GM19463 (cell line): ENCODE data around the gene NME4.
A peak's percentile ranks its signal among the peaks of the same experiment; 100 is the strongest.
"Not testable (repeated sequence)": the region's sequence is repeated elsewhere in the genome, so short reads cannot be mapped to it uniquely, and the experiment has no call there.

Source experiments
- ATAC-seq: cut with Tn5 transposase; IDR thresholded peaks from one replicate; pipeline ENCODE4 v1.9.1; 2021; ENCODE audit warnings: mild to moderate bottlenecking, moderate library complexity; ENCODE audit not compliant: unreplicated experiment

Gene NME4

DNA sequence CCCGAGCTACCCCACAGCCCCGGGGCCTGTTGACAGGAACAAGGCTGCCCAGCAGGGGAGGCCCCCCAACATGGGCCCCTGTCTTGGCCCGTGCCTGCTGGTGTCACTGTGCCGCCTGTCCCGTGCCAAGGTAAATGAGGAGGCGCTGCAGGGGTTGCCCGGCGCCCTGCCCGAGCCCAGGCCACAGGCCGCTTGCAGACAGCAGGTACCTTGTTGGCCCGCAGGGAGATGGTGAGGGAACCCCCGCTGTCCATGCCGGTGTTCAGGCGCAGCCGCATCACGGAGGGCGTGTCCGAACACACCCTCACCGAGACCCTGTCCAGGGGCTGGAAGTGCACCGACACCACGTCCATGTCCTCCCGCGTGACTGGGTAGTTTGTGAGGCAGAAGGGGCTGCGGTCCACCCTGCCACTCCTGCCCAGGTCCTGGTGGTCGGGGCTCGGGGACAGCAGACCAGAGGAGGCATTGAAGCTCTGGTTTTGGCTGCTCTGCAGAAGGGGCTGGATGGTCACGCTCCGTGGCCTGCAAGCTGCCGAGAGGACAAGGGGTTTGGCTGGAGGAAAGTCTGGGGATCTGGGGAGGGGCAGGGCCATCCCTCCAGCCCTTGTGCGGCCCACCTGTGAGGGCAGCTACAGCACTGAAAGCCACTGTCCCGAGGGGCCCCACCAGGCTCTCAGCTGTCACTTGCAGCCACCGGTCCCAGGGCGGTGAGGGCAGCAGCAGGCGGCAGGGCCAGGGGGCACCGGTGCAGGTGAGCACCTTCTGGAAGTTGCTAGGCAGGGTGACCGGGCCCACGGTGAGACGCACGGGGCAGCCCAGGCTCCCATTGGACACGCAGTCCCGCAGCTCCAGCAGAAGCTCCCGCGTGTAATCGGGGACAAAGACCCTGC is 20.8 kb upstream of the NME4 start:
- no peak for ATAC-seq

DNA sequence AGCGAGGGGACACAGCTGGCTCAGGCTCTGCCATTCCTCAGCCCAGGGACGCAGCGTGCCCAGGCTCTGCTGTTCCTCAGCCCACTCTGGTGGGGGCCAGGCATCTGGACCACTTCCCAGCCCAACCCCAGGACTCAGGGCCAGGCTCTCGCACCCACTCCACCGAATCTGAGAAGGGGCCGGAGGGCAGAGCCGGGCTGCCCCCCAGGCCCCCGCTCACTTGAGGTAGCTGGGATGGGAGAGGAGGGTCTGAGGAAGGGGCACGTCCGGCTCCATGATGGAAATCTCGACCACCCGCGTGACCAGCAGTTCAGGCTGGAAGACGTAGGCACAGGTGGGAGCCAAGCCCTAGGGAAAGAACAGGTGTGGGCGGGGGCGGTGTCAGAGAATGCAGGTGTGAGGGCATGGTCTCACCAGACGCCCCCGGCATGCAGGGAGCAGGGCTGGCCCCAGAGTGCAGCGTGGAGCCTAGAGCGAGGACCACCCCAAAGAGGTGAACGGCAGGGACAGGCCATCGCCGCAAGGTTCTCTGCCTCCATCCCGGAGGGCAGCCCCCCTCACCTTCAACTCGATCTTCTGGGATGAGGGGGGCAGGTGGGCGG is 20.1 kb upstream of the NME4 start:
- ATAC-seq: no peak

DNA sequence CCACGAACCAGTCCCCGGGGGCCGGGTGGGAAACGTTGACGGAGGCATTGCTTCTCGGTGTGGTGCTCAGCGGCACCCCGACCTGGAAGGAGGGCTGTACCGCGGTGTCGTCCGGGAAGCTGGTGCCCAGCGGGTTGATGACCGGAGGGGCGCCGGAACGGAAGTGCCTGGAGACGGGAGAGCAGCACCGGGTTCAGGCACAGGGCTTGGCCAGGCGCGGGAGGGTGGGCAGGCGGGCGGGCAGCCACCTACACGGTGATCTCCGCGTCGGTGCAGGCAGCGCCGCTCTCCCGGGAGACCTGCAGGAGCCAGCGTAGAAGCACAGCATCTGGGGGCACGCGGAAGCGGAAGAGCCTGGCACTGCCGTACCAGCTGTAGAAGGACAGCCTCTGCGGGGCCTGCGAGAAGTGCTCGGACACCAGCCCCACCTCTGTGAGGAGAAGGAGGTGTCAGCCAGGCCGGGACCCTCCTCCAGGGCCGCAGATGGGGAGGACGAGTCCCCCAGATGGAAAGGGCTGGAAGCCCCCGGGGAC is 19.5 kb upstream of the NME4 start:
- no peak for ATAC-seq

DNA sequence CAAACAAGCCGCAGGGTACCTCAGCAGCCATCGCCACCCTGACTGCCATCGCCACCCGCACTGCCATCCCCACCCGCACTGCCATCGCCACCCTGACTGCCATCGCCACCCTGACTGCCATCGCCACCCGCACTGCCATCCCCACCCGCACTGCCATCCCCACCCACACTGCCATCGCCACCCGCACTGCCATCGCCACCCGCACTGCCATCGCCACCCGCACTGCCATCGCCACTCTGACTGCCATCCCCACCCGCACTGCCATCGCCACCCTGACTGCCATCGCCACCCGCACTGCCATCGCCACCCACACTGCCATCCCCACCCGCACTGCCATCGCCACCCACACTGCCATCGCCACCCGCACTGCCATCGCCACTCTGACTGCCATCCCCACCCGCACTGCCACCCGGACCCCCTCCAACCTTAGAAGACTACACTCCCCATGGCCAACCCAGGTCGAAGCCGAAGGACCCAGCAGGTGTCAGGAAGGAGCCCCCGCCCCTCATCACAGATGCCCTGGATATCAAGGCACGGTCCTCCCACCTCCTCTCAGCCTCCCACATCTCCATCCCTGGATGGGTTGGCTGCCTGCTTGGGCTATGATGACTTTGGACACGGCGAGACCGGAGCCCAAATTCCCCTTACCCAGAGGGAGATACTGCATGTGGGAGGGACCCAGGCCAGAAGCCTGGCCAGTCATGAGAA is 18.7 kb upstream of the NME4 start:
- not testable (repeated sequence) for ATAC-seq

DNA sequence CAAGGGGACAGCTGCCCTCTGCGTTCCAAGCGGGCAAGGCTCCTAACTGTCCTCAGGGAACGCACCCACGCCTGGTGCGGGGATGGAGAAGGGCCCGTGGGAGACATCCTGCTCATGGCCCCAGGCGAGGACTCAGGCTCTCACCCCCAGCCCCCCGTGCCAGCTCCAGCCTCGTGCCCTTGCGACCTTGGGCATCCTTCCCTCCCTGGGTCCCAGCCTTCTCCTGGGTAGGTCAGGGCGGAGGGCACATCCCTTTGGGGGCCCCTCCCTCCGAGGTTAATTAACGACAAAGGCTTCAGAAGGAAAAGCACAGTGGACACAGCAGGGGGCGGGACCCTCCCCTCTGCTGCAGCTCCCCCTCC is 18.2 kb upstream of the NME4 start:
- no peak for ATAC-seq

DNA sequence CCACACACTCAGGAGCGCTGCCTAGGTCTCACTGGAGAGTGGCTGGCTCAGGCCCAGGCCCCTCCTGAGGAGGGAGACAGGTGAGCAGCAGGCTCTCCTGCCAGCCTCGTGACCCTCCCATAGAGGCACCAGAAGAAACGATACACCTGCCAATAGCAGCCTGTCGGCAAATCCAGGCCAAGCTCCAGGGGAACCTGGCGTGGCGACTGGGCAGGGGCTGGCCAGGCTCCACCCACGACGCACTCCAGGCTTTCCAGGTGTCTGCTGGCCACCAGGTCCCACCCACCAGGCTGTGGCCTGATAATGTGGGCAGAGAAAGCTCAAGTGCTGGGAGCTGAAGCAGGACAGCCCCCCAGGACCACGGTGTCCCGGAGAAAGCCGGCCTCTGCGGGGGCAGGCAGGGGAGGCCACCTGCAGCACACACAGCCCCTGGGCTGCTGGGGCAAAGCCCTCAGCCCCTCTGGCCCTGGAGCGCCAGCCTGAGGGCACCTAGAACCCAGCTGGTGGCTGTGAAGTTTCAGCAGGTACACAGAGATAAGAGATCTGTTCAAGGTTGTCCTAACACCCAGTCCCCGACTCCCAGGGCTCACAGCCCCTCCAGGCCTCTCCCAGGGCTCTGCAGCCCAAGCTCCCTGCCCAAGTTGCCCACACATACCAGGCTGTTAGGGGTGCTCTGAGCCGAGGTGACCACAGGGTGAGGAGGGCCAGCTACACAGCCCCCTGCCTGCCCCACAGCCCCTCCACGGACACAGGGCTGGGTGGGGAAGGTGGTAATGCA is 17.6 kb upstream of the NME4 start:
- ATAC-seq: no peak

DNA sequence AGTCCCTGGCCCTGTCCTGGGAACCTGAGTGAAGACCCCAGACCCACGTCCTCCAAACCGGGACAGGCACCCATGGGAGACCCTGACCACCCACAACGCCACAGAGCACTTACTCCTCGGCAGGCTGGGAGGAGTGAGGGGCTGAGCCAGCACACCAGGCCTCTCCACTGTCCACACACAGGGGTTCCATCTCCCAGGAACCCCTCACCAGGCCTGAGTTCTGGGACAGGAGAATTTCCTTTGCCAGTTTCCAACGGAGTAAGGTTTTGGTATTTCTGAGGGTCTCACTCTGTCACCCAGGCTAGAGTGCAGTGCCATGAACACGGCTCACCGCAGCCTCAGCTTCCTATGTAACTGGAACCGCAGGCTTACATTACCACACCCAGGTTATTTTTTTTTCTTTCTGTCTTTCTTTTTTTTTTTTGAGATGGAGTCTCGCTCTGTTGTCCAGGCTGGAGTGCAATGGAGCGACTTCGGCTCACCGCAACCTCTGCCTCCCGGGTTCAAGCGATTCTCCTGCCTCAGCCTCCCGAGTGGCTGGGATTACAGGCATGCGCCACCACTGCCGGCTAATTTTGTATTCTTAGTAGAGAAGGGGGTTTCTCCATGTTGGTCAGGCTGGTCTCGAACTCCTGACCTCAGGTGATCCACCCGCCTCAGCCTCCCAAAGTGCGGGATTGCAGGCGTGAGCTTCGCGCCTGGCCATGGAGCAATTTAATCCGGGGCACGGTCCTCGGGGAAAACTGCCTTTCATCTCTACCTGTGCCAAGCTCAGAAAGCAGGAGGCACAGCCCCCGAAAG is 16.8 kb upstream of the NME4 start:
- no peak for ATAC-seq

DNA sequence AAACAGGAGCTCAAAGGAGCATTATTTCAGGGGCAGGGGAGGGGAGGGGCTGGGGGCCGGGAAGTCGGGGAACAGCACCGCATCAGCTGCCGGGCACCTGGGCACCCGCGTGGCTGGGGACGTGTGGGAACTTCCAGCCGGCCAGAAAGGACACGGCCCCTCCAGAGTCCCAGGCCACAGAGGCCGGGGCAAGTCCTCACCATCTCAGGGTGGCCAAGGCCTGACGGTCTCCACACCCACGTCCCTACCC is 16.3 kb upstream of the NME4 start:
- peak; percentile 11 for ATAC-seq

DNA sequence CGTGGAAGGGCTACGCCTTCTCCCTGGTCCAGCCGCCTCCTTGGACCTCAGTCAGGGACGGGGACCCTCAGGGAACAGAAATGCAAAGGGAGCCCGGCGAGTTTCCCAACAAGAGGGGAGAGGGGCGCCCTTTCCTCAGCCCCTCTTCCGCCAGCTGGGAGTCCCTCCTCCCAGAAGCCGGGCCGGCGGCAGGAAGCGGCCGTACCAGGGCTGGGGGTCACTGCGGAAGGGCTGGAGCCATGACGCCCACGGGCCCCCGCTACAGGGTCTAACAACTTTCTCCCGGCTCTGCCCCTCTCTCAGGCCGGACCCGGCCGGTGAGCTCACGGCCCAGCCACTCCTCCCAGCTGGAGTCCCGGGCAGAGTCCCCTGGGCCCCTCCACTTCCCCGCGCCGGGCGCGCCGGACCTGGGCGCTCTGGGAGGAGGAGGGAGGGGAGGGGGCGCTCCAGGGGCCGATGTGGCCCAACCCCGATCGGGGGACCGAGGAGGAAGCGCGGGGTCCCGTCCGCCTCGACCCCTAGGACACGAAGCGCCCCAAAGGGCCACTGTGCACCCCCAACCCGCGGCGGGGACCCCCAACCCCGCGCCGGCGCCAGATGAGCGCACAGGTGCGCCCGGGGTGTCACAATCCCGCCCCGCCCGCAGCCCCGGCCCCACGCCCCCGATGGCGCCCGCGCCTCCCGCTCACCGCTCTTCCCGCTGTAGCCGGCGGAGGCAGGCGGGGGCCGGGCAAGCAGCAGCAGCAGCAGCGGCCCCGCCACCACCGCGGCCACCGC is 15.8 kb upstream of the NME4 start:
- ATAC-seq: peak; percentile 22

DNA sequence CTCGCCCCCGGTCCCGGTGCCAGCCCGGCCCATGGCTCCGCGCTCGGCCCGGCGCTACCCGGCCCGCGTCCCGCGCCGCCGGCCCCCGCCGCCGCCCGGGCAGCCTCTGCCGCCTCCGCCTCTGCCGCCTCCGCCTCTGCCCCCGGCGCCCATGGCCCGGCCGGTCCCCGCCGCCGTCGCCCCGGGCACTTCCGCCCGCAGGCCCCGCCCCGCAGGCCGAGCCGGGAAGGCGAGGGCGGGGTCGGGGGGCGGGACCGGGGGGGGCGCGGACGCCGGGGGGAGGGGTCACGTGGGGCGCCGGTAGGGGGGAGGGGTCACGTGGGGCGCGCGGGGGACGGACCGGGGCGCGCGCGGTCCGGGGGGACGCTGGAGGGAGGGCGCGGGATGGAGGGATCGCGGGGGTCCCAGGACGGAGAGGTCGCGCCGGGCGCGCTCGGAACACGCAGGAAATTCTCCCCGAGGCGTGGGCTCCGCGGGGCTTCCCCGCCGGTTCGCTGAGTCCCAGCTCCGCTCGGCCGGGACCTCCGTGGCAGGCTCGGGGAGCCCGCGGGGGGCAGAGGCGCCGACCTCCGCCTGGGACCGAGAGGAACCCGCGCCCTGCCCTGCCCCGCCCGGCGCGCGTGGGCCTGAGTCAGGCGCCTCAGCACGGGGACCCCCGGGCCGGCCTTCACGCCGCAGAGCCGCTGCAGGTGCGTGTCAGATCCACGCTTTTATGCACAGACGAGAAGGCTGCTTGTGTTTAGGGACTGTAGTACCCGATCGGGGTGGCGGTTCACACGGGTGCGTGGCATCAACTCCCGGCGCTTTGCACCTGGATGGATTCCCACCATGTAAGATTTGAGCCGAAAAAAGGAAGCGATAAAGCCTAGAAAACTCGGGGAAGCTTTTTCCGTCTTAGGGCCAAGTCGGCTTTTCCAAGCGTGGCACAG is 14.9 kb upstream of the NME4 start, which contains the start of gene PGAP6:
Gene PGAP6 (minus strand): TSS at position 190 of the 929 bp plus-strand sequence. CDS start 157 bp downstream, at position 33.
- peak; percentile 47 for ATAC-seq

DNA sequence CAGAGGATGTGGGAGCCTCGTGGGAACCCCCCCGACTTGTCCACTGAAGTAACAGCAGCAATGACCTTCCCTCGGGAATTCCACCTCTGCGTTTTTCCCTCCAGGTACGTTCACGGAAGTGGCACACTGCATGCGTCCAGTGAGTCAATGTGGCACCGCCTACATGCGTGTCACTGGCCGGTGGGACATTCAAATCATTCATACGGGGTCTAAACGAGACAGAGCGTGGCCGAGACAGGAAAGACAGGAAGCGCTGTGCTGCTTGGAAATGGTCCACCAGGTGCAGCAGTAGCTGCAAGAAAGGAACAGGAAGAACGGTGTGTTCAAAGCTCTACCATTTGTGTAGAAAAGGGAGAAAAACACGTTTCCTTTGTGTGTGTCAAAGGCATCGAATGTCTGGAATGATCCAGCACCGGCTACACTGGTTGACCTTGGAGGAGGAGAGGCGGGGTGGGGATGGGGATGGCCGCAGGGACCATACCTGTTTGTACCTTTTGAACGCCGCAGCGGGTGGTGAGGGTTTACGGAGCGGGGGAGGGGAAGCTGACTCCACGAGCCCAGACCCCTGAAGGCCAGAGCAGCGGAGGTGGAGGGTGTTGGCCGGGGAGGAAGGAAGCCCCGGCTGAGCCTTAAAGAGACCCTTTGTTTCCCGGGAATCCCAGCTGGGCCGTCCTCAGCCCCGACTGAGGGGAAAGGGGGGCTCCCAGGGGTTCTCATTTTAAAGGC is 13.5 kb upstream of the NME4 start:
- no peak for ATAC-seq

DNA sequence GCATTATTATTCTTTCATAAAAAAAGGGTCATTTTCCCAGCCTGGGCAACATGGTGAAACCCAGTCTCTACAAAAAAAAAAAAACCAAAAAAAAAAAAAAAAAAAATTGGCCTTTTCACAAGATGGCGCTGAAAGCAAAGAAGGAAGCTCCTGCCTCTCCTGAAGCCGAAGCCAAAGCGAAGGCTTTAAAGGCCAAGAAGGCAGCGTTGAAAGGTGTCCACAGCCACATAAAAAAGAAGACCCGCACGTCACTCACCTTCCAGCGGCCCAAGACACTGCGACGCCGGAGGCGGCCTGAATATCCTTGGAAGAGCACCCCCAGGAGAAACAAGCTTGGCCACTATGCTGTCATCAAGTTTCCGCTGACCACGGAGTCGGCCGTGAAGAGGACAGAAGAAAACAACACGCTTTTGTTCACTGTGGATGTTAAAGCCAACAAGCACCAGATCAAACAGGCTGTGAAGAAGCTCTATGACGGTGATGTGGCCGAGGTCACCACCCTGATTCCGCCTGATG is 10.3 kb upstream of the NME4 start:
- no peak for ATAC-seq

DNA sequence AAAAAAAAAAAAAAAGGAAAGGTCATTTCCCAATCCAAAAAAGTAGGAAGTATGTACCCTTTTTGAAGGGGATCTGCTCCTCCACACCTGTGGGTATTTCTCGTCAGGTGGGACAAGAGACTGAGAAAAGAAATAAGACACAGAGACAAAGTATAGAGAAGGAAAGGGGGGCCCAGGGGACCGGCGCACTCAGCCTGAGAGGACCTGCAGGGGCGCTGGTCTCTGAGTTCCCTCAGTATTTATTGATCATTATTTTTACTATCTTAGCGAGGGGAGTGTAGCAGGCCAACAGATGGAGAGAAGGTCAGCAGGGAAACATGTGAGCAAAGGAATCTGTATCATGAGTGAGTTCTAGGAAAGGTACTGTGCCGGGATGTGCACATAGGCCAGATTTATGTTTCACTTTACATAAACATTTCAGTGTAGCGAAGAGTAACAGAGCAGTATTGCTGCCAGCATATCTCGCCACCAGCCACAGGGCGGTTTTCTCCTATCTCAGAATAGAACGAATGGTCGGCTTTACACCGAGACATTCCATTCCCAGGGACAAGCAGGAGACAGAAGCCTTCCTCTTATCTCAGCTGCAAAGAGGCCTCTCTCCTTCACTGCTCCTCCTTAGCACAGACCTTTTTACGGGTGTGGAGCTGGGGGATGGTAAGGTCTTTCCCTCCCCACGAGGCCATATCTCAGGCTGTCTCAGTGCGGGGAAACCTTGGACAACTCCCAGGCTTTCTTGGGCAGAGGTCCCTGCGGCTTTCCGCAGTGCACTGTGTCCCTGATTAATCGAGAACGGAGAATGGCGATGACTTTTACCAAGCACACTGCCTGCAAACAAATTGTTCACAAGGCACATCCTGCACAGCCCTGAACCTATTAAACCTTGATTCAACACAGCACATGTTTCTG is 9.0 kb upstream of the NME4 start:
- ATAC-seq: not testable (repeated sequence)

DNA sequence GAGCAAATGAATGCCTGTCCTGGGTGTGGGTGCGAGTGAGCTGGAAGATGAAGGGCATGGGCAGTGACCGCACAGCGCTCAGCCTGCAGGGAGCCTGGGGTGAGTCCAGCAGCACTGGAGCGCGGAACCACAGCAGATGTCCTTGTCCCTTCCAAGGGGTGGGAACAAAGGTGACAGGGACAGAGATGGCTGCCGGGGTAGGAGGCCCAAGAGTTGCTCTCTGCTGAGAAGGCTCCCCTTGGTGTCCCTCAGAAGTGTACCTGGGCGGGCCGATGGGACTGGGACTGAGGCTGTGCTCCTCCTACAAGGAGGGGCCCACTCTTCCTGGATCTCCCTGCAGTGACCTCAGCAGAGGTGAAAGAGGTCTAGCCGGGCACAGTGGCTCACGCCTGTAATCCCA is 7.6 kb upstream of the NME4 start:
- no peak for ATAC-seq

DNA sequence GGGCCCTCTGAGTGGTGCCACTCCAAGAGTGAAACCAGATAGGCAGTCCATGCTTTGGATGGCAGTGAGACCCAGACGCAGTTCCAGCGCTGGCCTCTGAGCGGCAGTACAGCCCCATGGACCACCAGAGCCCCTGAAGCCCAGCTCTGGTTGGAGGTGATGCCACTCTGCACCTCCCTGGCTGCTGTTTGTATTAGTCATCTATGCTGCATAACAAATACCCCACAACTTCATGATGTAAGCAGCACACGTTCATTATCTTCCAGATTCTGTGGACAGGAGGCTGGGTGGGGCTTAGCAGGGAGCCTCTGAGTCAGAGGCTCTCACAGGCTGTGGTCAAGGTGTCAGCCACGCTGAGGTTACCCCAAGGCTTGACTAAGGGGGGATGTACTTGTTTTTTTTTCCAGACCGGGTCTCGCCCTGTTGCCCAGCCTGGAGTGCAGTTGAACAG is 5.1 kb upstream of the NME4 start:
- ATAC-seq: no peak

DNA sequence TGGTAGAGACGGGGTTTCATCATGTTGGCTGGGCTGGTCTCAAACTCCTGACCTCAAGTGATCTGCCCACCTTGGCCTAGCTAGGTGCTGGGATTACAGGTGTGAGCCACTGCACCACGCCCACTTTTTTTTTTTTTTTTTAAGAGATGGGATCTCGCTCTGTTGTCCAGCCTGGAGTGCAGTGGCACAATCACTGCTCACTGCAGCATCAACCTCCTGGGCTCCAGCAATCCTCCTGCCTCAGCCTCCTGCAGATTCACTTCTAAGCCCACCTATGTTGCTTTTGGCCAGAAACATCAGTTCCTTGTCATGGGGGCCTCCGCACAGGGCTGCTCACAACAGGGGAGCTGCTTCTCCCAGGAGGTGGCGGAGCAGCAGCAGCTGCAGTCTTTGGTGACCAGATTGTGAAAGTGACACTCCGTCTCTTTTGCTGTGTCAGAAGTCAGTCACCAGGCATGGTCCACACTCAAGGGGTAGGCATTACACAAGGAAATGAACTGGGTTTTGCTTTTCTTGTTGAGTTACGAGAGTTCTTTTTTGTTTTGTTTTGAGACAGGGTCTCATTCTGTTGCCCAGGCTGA is 4.5 kb upstream of the NME4 start:
- peak; percentile 69 for ATAC-seq
